B cell (primary cell): ENCODE measurements around the gene TMEM147. TPM values are rescaled to one million over a fixed set of nuclear protein-coding genes. Genes with fewer than 3 reads are reported as not detected.

Experiments used
- ATAC-seq: fragments of 200-7000 bp; cut with Tn5 transposase; one replicate; pipeline ENCODE4 v1.10.0; 2021; ENCODE audit warnings: low read depth, mild to moderate bottlenecking, moderate number of reproducible peaks, moderate library complexity
- CTCF ChIA-PET: fragments of 350-600 bp; sonication (Branson Sonifier 250); formaldehyde crosslinking; loops from one replicate; lab custom pipeline; 2021; ENCODE audit warnings: antibody characterized with exemption, inconsistent platforms; lab: Charles Lee
- POLR2A ChIA-PET: fragments of 350-600 bp; sonication (Branson Sonifier 250); formaldehyde crosslinking; loops from one replicate; lab custom pipeline; 2021; ENCODE audit warnings: antibody characterized with exemption; lab: Charles Lee
- DNase-seq: peaks from one replicate; pipeline ENCODE4 v3.0.0; 2013
- H2AFZ ChIP-seq: 2 replicates; pipeline ENCODE4 v1.6.1; 2012; ENCODE audit warnings: mild to moderate bottlenecking, low read depth, low read length; ENCODE audit not compliant: insufficient read depth, poor library complexity, severe bottlenecking
- H3K27ac ChIP-seq, 2 donors: 1 replicate in 1 of 2; 2 replicates in 1 of 2; pipeline ENCODE4 v1.5.1; 2012 to 2013; ENCODE audit warnings: low read length in 2 of 2, mild to moderate bottlenecking in 2 of 2, moderate library complexity in 1 of 2
- H3K27me3 ChIP-seq, 4 experiments: fragments of 200-600 bp in 1 of 4; sonication (generic) in 1 of 4; replicated peaks in 1 of 4; 1 replicate in 2 of 4; 2 replicates in 2 of 4; pipeline versions ENCODE4 v1.6.1 to v1.7.0; 2013 to 2016; ENCODE audit warnings: low read length in 3 of 4, mild to moderate bottlenecking in 2 of 4, mixed read lengths in 1 of 4, moderate library complexity in 1 of 4; ENCODE audit not compliant: insufficient read depth in 4 of 4, control insufficient read depth in 3 of 4; ENCODE audit errors: control extremely low read depth in 1 of 4
- H3K36me3 ChIP-seq, 2 experiments: replicated peaks in 1 of 2; 1 replicate in 1 of 2; 2 replicates in 1 of 2; pipeline versions ENCODE4 v1.6.1 to v1.7.1; 2013; ENCODE audit warnings: low read length in 1 of 2; ENCODE audit not compliant: insufficient read depth in 2 of 2, control insufficient read depth in 1 of 2; ENCODE audit errors: control extremely low read depth in 1 of 2, extremely low read depth in 1 of 2
- H3K4me1 ChIP-seq, 2 donors: fragments of 200-600 bp in 1 of 2; sonication (generic) in 1 of 2; 1 replicate in 1 of 2; 2 replicates in 1 of 2; pipeline versions ENCODE4 v1.5.1 to v1.6.1; 2013 to 2017; ENCODE audit warnings: low read length in 2 of 2; ENCODE audit not compliant: control insufficient read depth in 2 of 2, insufficient read depth in 2 of 2
- H3K4me2 ChIP-seq: replicated peaks from 2 replicates; pipeline ENCODE3; 2012; ENCODE audit warnings: mild to moderate bottlenecking, low read depth, low read length; ENCODE audit not compliant: poor library complexity, severe bottlenecking
- H3K4me3 ChIP-seq, 5 experiments: fragments of 200-600 bp in 1 of 5; sonication (generic) in 1 of 5; 1 replicate in 3 of 5; 2 replicates in 2 of 5; pipeline versions ENCODE4 v1.5.1 to v1.7.0; 2011 to 2016; ENCODE audit warnings: low read length in 4 of 5, mild to moderate bottlenecking in 4 of 5, low read depth in 2 of 5, control low read depth in 1 of 5, moderate library complexity in 1 of 5; ENCODE audit not compliant: insufficient read depth in 1 of 5; ENCODE audit errors: control extremely low read depth in 1 of 5, extremely low read depth in 1 of 5
- H3K79me2 ChIP-seq: fragments of 200-600 bp; sonication (generic); one replicate; pipeline ENCODE4 v1.6.0; 2016; ENCODE audit warnings: low read length; ENCODE audit not compliant: control insufficient read depth, insufficient read depth
- H3K9ac ChIP-seq: fragments of 200-600 bp; sonication (generic); 2 replicates; pipeline ENCODE4 v1.6.1; 2017; ENCODE audit warnings: mild to moderate bottlenecking, low read length, moderate library complexity
- H3K9me3 ChIP-seq, 3 donors: one replicate each; pipeline versions ENCODE4 v1.6.1 to v1.7.1; 2013; ENCODE audit warnings: low read length in 2 of 3; ENCODE audit not compliant: control insufficient read depth in 2 of 3, insufficient read depth in 1 of 3; ENCODE audit errors: control extremely low read depth in 1 of 3
- H4K20me1 ChIP-seq: 2 replicates; pipeline ENCODE4 v1.6.0; 2012; ENCODE audit warnings: mild to moderate bottlenecking, low read length; ENCODE audit not compliant: insufficient read depth, control insufficient read depth, poor library complexity, severe bottlenecking
- H3K27ac Mint-ChIP-seq: one replicate; pipeline ENCODE4 v1.8.0; 2021; ENCODE audit warnings: mixed read lengths
- H3K27me3 Mint-ChIP-seq: one replicate; pipeline ENCODE4 v1.8.0; 2021; ENCODE audit warnings: mixed read lengths
- H3K4me1 Mint-ChIP-seq: one replicate; pipeline ENCODE4 v1.8.0; 2021; ENCODE audit warnings: mixed read lengths
- H3K4me3 Mint-ChIP-seq: one replicate; pipeline ENCODE4 v1.8.0; 2021; ENCODE audit warnings: mixed read lengths
- H3K9me3 Mint-ChIP-seq: one replicate; pipeline ENCODE4 v1.8.0; 2022; ENCODE audit warnings: mixed read lengths; ENCODE audit not compliant: insufficient read depth
- EZH2 ChIP-seq: IDR thresholded peaks from 2 replicates; pipeline ENCODE4 v1.6.1; 2012; ENCODE audit warnings: borderline replicate concordance, low read depth, mild to moderate bottlenecking, moderate library complexity, low read length; ENCODE audit not compliant: insufficient read depth, poor library complexity, severe bottlenecking
- WGBS: methylation state at CpG from one replicate; pipeline ENCODE4 v1.1.5; 2013; ENCODE audit warnings: missing lambda C conversion rate; ENCODE audit not compliant: insufficient coverage; 5-methylcytosine and 5-hydroxymethylcytosine counted together
- intact Hi-C: fragments of 100-400 bp; cut with micrococcal nuclease; formaldehyde crosslinking; loops from one replicate; pipeline ENCODE4 v1.10.0; 2022
- polyA plus RNA-seq: library from polyadenylated mRNA; depleted of rRNA; stranded (reverse); fragments of >200 nt; gene quantifications from 2 replicates; pipeline ENCODE4 v1.2.3, GENCODE V29; 2012
- total RNA-seq, 2 donors: library from RNA; stranded (reverse); fragments of 120-200 nt in 1 of 2; gene quantifications; 1 replicate in 1 of 2; 2 replicates in 1 of 2; pipeline versions ENCODE4 v1.2.3 to v1.2.4, GENCODE V29; 2013 to 2022
- TF ChIP-seq, protein P1 (sequence below): fragments of 200-600 bp; IDR thresholded peaks from one replicate; pipeline ENCODE4 v1.8.0; 2022; ENCODE audit warnings: antibody characterized with exemption, mild to moderate bottlenecking

The TMEM147 gene
- total and polyA plus RNA-seq, 2 donors (not counting 1 experiment from before 2014, with no cell fraction given) = 39.8 to 68.9 TPM

DNA sequence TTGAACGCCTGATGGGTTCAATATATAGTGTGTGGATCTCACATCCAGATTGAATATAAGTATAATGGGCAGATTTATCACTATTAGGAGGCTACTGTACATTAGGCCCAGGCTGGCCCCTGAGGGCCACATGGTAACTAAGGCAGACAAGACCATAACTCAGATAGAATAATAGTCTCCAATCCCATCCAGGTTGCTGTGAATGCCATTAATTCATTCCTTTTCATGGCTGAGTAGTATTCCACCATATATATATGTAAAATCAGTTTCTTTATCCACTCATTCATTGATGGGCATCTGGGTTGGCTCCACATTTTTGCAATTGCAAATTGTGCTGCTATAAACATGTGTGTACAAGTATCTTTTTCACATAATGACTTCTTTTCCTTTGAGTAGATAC, 32.5 kb downstream of the TMEM147 start:
- intact Hi-C loops = no loop called here
- no CpG with 5 or more reads among the region's 1 CpG for WGBS
- peaks cover 0 to 28% (median 16%) of the 10 kb centered on the region in 3 donors for H3K9me3 ChIP-seq
- H3K27ac Mint-ChIP-seq = no peak overlapping the region
- H3K27me3 ChIP-seq = peaks cover 0 to 3% (median 0%) of the 10 kb centered on the region in 4 experiments
- no peaks in the 10 kb centered on the region for H4K20me1 ChIP-seq
- H3K4me1 Mint-ChIP-seq = no peaks in the 10 kb centered on the region
- H3K9ac ChIP-seq = no peak overlapping the region
- POLR2A ChIA-PET = no interaction called here
- no peaks in the 10 kb centered on the region for H3K4me1 ChIP-seq
- no peaks in the 10 kb centered on the region for H3K36me3 ChIP-seq
- no peak overlapping the region for H3K4me3 Mint-ChIP-seq
- no peak for TF ChIP-seq EZH2
- TF ChIP-seq, protein P1, sequence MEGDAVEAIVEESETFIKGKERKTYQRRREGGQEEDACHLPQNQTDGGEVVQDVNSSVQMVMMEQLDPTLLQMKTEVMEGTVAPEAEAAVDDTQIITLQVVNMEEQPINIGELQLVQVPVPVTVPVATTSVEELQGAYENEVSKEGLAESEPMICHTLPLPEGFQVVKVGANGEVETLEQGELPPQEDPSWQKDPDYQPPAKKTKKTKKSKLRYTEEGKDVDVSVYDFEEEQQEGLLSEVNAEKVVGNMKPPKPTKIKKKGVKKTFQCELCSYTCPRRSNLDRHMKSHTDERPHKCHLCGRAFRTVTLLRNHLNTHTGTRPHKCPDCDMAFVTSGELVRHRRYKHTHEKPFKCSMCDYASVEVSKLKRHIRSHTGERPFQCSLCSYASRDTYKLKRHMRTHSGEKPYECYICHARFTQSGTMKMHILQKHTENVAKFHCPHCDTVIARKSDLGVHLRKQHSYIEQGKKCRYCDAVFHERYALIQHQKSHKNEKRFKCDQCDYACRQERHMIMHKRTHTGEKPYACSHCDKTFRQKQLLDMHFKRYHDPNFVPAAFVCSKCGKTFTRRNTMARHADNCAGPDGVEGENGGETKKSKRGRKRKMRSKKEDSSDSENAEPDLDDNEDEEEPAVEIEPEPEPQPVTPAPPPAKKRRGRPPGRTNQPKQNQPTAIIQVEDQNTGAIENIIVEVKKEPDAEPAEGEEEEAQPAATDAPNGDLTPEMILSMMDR = no peak
- ATAC-seq (no peak), DNase-seq (no peak)
- H3K4me3 ChIP-seq = no peak overlapping the region
- CTCF ChIA-PET = no interaction called here
- no peak overlapping the region for H2AFZ ChIP-seq
- H3K4me2 ChIP-seq = no peak overlapping the region
- H3K79me2 ChIP-seq = no peaks in the 10 kb centered on the region
- H3K27me3 Mint-ChIP-seq = peaks cover 28% of the 10 kb centered on the region
- no peak overlapping the region for H3K27ac ChIP-seq
- peaks cover 17% of the 10 kb centered on the region for H3K9me3 Mint-ChIP-seq

- intact Hi-C loops = no loop called here
- ChIA-PET CTCF (no interaction called here), POLR2A (no interaction called here)
- Mint-ChIP-seq H3K27ac (no peak overlapping the region), H3K27me3 (peaks cover 29% of the 10 kb centered on the region), H3K9me3 (peaks cover 17% of the 10 kb centered on the region), H3K4me3 (no peak overlapping the region), H3K4me1 (no peaks in the 10 kb centered on the region)
- H2AFZ ChIP-seq = no peak overlapping the region
- no peak for TF ChIP-seq EZH2
- TF ChIP-seq, protein P1 = no peak
- no peak for DNase-seq
- no peak for ATAC-seq
- peaks cover 0 to 28% (median 16%) of the 10 kb centered on the region in 3 donors for H3K9me3 ChIP-seq
- H3K4me1 ChIP-seq = no peaks in the 10 kb centered on the region
- no peaks in the 10 kb centered on the region for H3K79me2 ChIP-seq
- H3K4me3 ChIP-seq = no peak overlapping the region
- no peaks in the 10 kb centered on the region for H4K20me1 ChIP-seq
- H3K27ac ChIP-seq = no peak overlapping the region
- H3K27me3 ChIP-seq = peaks cover 0 to 3% (median 0%) of the 10 kb centered on the region in 4 experiments
- 80% methylated on average over 3 of the region's 7 CpGs for WGBS
- H3K4me2 ChIP-seq = no peak overlapping the region
- no peak overlapping the region for H3K9ac ChIP-seq
- H3K36me3 ChIP-seq = no peaks in the 10 kb centered on the region
These were observed 33.3 kb downstream of the TMEM147 start for GRCh38 chr19:35578707-35579106.
